Pancreas (tissue), 10 donors: Measurements from ENCODE around the gene NPHP1. TPM values are rescaled to one million over a fixed set of nuclear protein-coding genes. Genes with fewer than 3 reads are reported as not detected.
"Not testable (repeated sequence)": the region's sequence is repeated elsewhere in the genome, so short reads cannot be mapped to it uniquely, and the experiment has no call there.

ENCODE experiments used
- ATAC-seq, 4 donors: fragments of 200-7000 bp; cut with Tn5 transposase; one replicate each; pipeline versions ENCODE4 v1.8.0 to v1.9.1; 2020; ENCODE audit warnings: mild to moderate bottlenecking in 4 of 4, moderate library complexity in 4 of 4
- DNase-seq, 6 donors: peaks; one replicate each; pipeline ENCODE4 v3.0.0-alpha.2; 2020
- FAIRE-seq: peaks from 2 replicates; lab custom pipeline; 2012; peaks lifted over from hg19 to GRCh38; lab: Jason Lieb, UNC
- H3K27ac ChIP-seq, 4 donors: fragments of 200-600 bp; sonication (generic); 1 replicate in 3 of 4; 2 replicates in 1 of 4; pipeline versions ENCODE4 v1.5.0 to v1.8.0; 2020
- H3K27me3 ChIP-seq, 4 donors: fragments of 200-600 bp; one replicate each; pipeline ENCODE4 v1.8.0; 2021
- H3K36me3 ChIP-seq, 3 donors: fragments of 200-600 bp; sonication (generic) in 1 of 3; one replicate each; pipeline versions ENCODE4 v1.5.0 to v1.8.0; 2020 to 2021
- H3K4me1 ChIP-seq, 3 donors: fragments of 200-600 bp; one replicate each; pipeline ENCODE4 v1.8.0; 2021
- H3K4me3 ChIP-seq, 4 donors: fragments of 200-600 bp; sonication (generic) in 2 of 4; one replicate each; pipeline versions ENCODE4 v1.5.0 to v1.8.0; 2020 to 2021
- H3K9me3 ChIP-seq, 4 donors: fragments of 200-600 bp; one replicate each; pipeline ENCODE4 v1.8.0; 2021
- CTCF ChIP-seq, 4 donors: fragments of 200-600 bp; sonication (generic) in 3 of 4; IDR thresholded peaks; one replicate each; pipeline versions ENCODE4 v1.5.0 to v1.8.0; 2021; ENCODE audit warnings: antibody characterized with exemption in 4 of 4
- WGBS, 2 donors: extraction: QIAGEN DNeasy Blood & Tissue Kit; methylation state at CpG; one replicate each; pipeline ENCODE4 v1.1.7; 2013; 5-methylcytosine and 5-hydroxymethylcytosine counted together
- intact Hi-C, 3 donors: fragments of 100-400 bp; cut with DNase I; formaldehyde crosslinking; loops; one replicate each; pipeline versions ENCODE4 v1.11.1 to v1.14.2; 2022
- polyA plus RNA-seq, 2 donors: library from polyadenylated mRNA; stranded (reverse); fragments of 200-250 nt; gene quantifications; one replicate each; pipeline ENCODE4 v1.2.3, GENCODE V29; 2013
- total RNA-seq, 6 donors: library from RNA; stranded (reverse); fragmentation: NEBNext Ultra II Directional in 4 of 6; extraction: Animal tissue kit (Norgen Biotek cat#: 25700) in 4 of 6; gene quantifications; one replicate each; pipeline versions ENCODE4 v1.2.1 to v1.2.4, GENCODE V29; 2021 to 2023
- donor health status: healthy with polysubstance abuse.
- donor health status: DM: no; HTN: no; CAD: no; lungs with moderate emphysema.
- donor health status: DM: no; HTN: no; CAD: no.
- donor health status: control.
- donor health status: control.
- donor health status: Bipolar disorder and iron deficiency.
- donor health status: DM: yes; HTN: yes; CAD: no.
- donor health status: DM: no; HTN: no; CAD: no.
- donor health status: DM: no; HTN: no; CAD: no.
- donor health status: DM: yes; HTN: yes; CAD: no.

The NPHP1 gene
- total and polyA plus RNA-seq, 8 donors = 1.2 to 9.2 (median 2.5) TPM

- ATAC-seq (peak in 1 of 4 donors; percentile 50), FAIRE-seq (no peak), DNase-seq (no peak)
- H3K36me3 ChIP-seq = no peaks in the 10 kb centered on the region
- intact Hi-C loops = no loop called here
- WGBS, 2 donors = 76 to 79% methylated on average over 14 of the region's 14 CpGs
- no peaks in the 10 kb centered on the region for H3K9me3 ChIP-seq
- TF ChIP-seq CTCF (IDR thresholded peaks at IDR 0.05) = no peak
- peaks cover 0 to 5% (median 4%) of the 10 kb centered on the region in 3 donors for H3K4me1 ChIP-seq
- H3K27me3 ChIP-seq = no peaks in the 10 kb centered on the region
- peak overlapping the region in 2 of 4 donors; percentile 20 to 43 for H3K4me3 ChIP-seq
- H3K27ac ChIP-seq = peak overlapping the region in 2 of 4 donors; percentile 11 to 55
These were observed 90.0 kb downstream of the NPHP1 start for GRCh38 chr2:110114831-110115255.

- H3K9me3 ChIP-seq = no peaks in the 10 kb centered on the region
- 75 to 83% methylated on average over 8 of the region's 8 CpGs for WGBS, 2 donors
- no peaks in the 10 kb centered on the region for H3K27me3 ChIP-seq
- peaks cover 0 to 5% (median 4%) of the 10 kb centered on the region in 3 donors for H3K4me1 ChIP-seq
- no peak for TF ChIP-seq CTCF (IDR thresholded peaks at IDR 0.05)
- peak in 1 of 6 donors; percentile 50 for DNase-seq
- intact Hi-C loops = no loop called here
- peak overlapping the region in 2 of 4 donors; percentile 11 to 55 for H3K27ac ChIP-seq
- peak overlapping the region in 1 of 4 donors; percentile 43 for H3K4me3 ChIP-seq
- FAIRE-seq = no peak
- ATAC-seq = peak in 3 of 4 donors; percentile 13 to 55 (median 33)
- H3K36me3 ChIP-seq = no peaks in the 10 kb centered on the region
These were observed 90.7 kb downstream of the NPHP1 start for GRCh38 chr2:110113961-110114591.

- FAIRE-seq, H3K36me3 ChIP-seq, DNase-seq, H3K4me1 ChIP-seq, H3K27me3 ChIP-seq, intact Hi-C loops, H3K9me3 ChIP-seq, H3K27ac ChIP-seq, H3K4me3 ChIP-seq, ATAC-seq: not testable (repeated sequence)
- WGBS, 2 donors = 77 to 84% methylated on average over 2 of the region's 2 CpGs
These were observed 96.5 kb downstream of the NPHP1 start for GRCh38 chr2:110108291-110108690.

GRCh38 chr2:110107092-110108079, 97.4 kb downstream of the NPHP1 start:
- ATAC-seq (no peak), DNase-seq (no peak), FAIRE-seq (no peak)
- no peak overlapping the region for H3K4me3 ChIP-seq
- WGBS, 2 donors = 87 to 89% methylated on average over 3 of the region's 3 CpGs
- peak overlapping the region in 2 of 4 donors; percentile 74 to 75 for H3K27ac ChIP-seq
- no peaks in the 10 kb centered on the region for H3K9me3 ChIP-seq
- H3K4me1 ChIP-seq = no peaks in the 10 kb centered on the region
- no peaks in the 10 kb centered on the region for H3K36me3 ChIP-seq
- TF ChIP-seq CTCF (IDR thresholded peaks at IDR 0.05) = no peak
- intact Hi-C loops = no loop called here
- H3K27me3 ChIP-seq = no peaks in the 10 kb centered on the region

GRCh38 chr2:110106642-110107041, 98.2 kb downstream of the NPHP1 start:
- Histone ChIP-seq H3K4me3 (no peak overlapping the region), H3K4me1 (peaks cover 0 to 4% (median 0%) of the 10 kb centered on the region in 3 donors), H3K9me3 (no peaks in the 10 kb centered on the region), H3K27me3 (no peaks in the 10 kb centered on the region), H3K27ac (peak overlapping the region in 2 of 4 donors; percentile 74 to 75), H3K36me3 (no peaks in the 10 kb centered on the region)
- intact Hi-C loops = no loop called here
- peak; percentile 17 to 45 (median 29) for ATAC-seq
- no peak for FAIRE-seq
- 39% methylated on average over 6 of the region's 6 CpGs for WGBS, 2 donors
- no peak for DNase-seq
- no peak for TF ChIP-seq CTCF (IDR thresholded peaks at IDR 0.05)
